Measurements from ENCODE around the gene OR10J4. TPM values are rescaled to one million over a fixed set of nuclear protein-coding genes. Genes with fewer than 3 reads are reported as not detected.

Gene OR10J4
- total RNA-seq, 4 donors from 2014 or later: not detected

DNA sequence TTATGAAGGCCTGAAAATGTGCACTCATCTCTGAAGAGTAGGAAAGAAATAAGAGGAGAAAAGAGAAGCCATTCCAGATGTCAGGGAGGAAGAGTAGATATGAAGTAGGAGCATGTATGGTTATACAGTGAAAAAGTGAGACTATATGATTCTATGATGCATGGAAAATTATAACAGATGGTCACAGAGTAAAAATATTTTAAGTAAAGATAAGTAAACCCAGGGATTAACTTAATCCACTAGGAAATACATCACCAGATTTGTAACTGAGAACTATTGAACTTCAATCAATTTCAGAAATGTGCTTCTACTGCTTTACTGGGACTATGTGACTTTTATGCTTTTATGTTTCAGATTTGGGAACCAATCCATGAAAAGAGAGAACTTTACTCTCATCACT is 7.4 kb downstream of the OR10J4 start, which contains the start of gene OR10J1:
OR10J1 (plus strand) TSS at position 301 of the 400 bp plus-strand sequence; CDS start at position 371, 70 bp downstream.
- in situ Hi-C loops (cut with MboI; ENCODE audit: low pct_ligation_motif_present in 1 of 4, low pct_unique_long_range_greater_than_20kb in 1 of 4, low sequenced_read_pairs in 3 of 4) (no loop called here), intact Hi-C loops (cut with DNase I; ENCODE audit: low total_unique reads) (no loop called here)
- Histone ChIP-seq H3K27ac (no peak within 1 kb of the TSS), H3K27me3 (no peaks in the 10 kb centered on the region), H3K9me3 (no peaks in the 10 kb centered on the region), H3K4me3 (no peak within 1 kb of the TSS), H3K4me1 (no peaks in the 10 kb centered on the region), H3K36me3 (no peaks in the 10 kb centered on the region)
- no peak for DNase-seq
- TF ChIP-seq POLR2A (IDR thresholded peaks at IDR 0.05) (no peak), POLR2AphosphoS5 (IDR thresholded peaks at IDR 0.05) (no peak), CTCF (IDR thresholded peaks at IDR 0.05) (no peak), EP300 (IDR thresholded peaks at IDR 0.05; ENCODE audit: low read depth) (no peak)

- TF ChIP-seq CTCF (IDR thresholded peaks at IDR 0.05) (no peak), POLR2A (IDR thresholded peaks at IDR 0.05) (no peak), EP300 (IDR thresholded peaks at IDR 0.05; ENCODE audit: low read depth) (no peak), POLR2AphosphoS5 (IDR thresholded peaks at IDR 0.05) (no peak)
- H3K27me3 ChIP-seq: no peaks in the 10 kb centered on the region
- H3K36me3 ChIP-seq: no peaks in the 10 kb centered on the region
- in situ Hi-C loops (cut with MboI; ENCODE audit: low pct_ligation_motif_present in 1 of 4, low pct_unique_long_range_greater_than_20kb in 1 of 4, low sequenced_read_pairs in 3 of 4) (no loop called here), intact Hi-C loops (cut with DNase I; ENCODE audit: low total_unique reads) (no loop called here)
- H3K27ac ChIP-seq: no peak overlapping the region
- H3K4me1 ChIP-seq: no peaks in the 10 kb centered on the region
- H3K9me3 ChIP-seq: no peaks in the 10 kb centered on the region
- DNase-seq: no peak
- no peak overlapping the region for H3K4me3 ChIP-seq
Measured at GRCh38 chr1:159441360-159441759, 9.4 kb downstream of the OR10J4 start.

DNA sequence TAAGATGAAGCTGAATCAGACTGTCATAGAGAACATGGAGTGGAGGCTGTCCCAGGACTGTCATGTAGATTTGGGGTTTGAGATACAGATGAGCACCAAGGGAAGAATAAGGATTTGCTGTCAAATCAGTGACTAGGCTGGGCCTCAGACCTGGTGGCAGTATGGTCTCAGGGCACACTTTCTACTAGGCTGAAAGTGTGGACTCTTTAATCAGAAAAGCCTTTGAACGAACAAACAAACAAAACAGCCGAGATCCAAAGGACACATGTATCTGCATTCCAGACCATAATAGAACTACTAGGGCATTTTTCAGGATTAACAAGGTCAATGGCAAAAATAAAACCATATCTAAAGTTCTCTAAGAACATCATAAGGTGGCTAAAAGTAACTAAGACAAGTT is 10.4 kb downstream of the OR10J4 start:
- intact Hi-C loops (cut with DNase I; ENCODE audit: low total_unique reads): no loop called here
- H3K4me3 ChIP-seq: no peak overlapping the region
- no peak for DNase-seq
- in situ Hi-C loops (cut with MboI; ENCODE audit: low pct_ligation_motif_present in 1 of 4, low pct_unique_long_range_greater_than_20kb in 1 of 4, low sequenced_read_pairs in 3 of 4): no loop called here
- WGBS, 2 donors (ENCODE audit: low coverage in 1 of 2): 49 to 65% methylated on average over 2 of the region's 2 CpGs
- no peaks in the 10 kb centered on the region for H3K27me3 ChIP-seq
- H3K4me1 ChIP-seq: no peaks in the 10 kb centered on the region
- TF ChIP-seq POLR2AphosphoS5 (IDR thresholded peaks at IDR 0.05): no peak
- no peak for TF ChIP-seq POLR2A (IDR thresholded peaks at IDR 0.05)
- no peak for TF ChIP-seq EP300 (IDR thresholded peaks at IDR 0.05; ENCODE audit: low read depth)
- no peak for TF ChIP-seq CTCF (IDR thresholded peaks at IDR 0.05)
- H3K9me3 ChIP-seq: no peaks in the 10 kb centered on the region
- no peaks in the 10 kb centered on the region for H3K36me3 ChIP-seq
- no peak overlapping the region for H3K27ac ChIP-seq

- TF ChIP-seq POLR2AphosphoS5 (IDR thresholded peaks at IDR 0.05): no peak
- no peak for TF ChIP-seq POLR2A (IDR thresholded peaks at IDR 0.05)
- TF ChIP-seq CTCF (IDR thresholded peaks at IDR 0.05): no peak
- 39 to 52% methylated on average over 2 to 4 of the region's 4 CpGs for WGBS, 2 donors (ENCODE audit: low coverage in 1 of 2)
- Histone ChIP-seq H3K36me3 (no peaks in the 10 kb centered on the region), H3K27ac (no peak overlapping the region), H3K27me3 (no peaks in the 10 kb centered on the region), H3K4me1 (no peaks in the 10 kb centered on the region), H3K4me3 (no peak overlapping the region), H3K9me3 (no peaks in the 10 kb centered on the region)
- in situ Hi-C loops (cut with MboI; ENCODE audit: low pct_ligation_motif_present in 1 of 4, low pct_unique_long_range_greater_than_20kb in 1 of 4, low sequenced_read_pairs in 3 of 4) (no loop called here), intact Hi-C loops (cut with DNase I; ENCODE audit: low total_unique reads) (no loop called here)
- no peak for DNase-seq
Measured at GRCh38 chr1:159443066-159443750, 11.2 kb downstream of the OR10J4 start.
